WTC11 (cell line): Measurements from ENCODE around the gene TSEN54. TPM values are rescaled to one million over a fixed set of nuclear protein-coding genes. Genes with fewer than 3 reads are reported as not detected.

Experiments used
- ATAC-seq: fragments of 200-7000 bp; cut with Tn5 transposase; 2 replicates; pipeline ENCODE4 v1.10.0; 2021; ENCODE audit warnings: mild to moderate bottlenecking, moderate library complexity
- CTCF ChIA-PET: fragments of 300-600 bp; sonication (Branson Sonifier 250); formaldehyde crosslinking; loops from one replicate; lab custom pipeline; 2021; ENCODE audit warnings: antibody characterized with exemption; lab: Charles Lee
- POLR2A ChIA-PET: fragments of 350-600 bp; sonication (Branson Sonifier 250); formaldehyde crosslinking; loops from one replicate; lab custom pipeline; 2021; ENCODE audit warnings: antibody characterized with exemption; lab: Charles Lee
- DNase-seq: peaks from one replicate; pipeline ENCODE4 v3.0.0; 2021; ENCODE audit warnings: low spot score
- H3K27ac Mint-ChIP-seq: 2 replicates; pipeline ENCODE4 v1.8.0; 2021; ENCODE audit warnings: mixed read lengths
- H3K27me3 Mint-ChIP-seq: 2 replicates; pipeline ENCODE4 v1.8.0; 2021; ENCODE audit warnings: low read depth, mild to moderate bottlenecking, moderate library complexity, mixed read lengths
- H3K36me3 Mint-ChIP-seq: 2 replicates; pipeline ENCODE4 v1.8.0; 2021; ENCODE audit warnings: mixed read lengths
- H3K4me1 Mint-ChIP-seq: 2 replicates; pipeline ENCODE4 v1.8.0; 2022; ENCODE audit warnings: mixed read lengths
- H3K4me3 Mint-ChIP-seq: 2 replicates; pipeline ENCODE4 v1.8.0; 2021; ENCODE audit warnings: mild to moderate bottlenecking, moderate library complexity, mixed read lengths
- H3K9me3 Mint-ChIP-seq: 2 replicates; pipeline ENCODE4 v1.8.0; 2021; ENCODE audit warnings: mixed read lengths
- ARID4B ChIP-seq: sonication (generic); formaldehyde crosslinking; IDR thresholded peaks from 2 replicates; pipeline ENCODE4 v1.8.0; 2023; ENCODE audit warnings: missing genetic modification reagents, mild to moderate bottlenecking, borderline replicate concordance
- ATF1 ChIP-seq: sonication (generic); formaldehyde crosslinking; IDR thresholded peaks from 2 replicates; pipeline ENCODE4 v1.8.1; 2023; ENCODE audit warnings: mild to moderate bottlenecking, moderate library complexity, missing genetic modification reagents
- CBFB ChIP-seq: sonication (generic); formaldehyde crosslinking; IDR thresholded peaks from 2 replicates; pipeline ENCODE4 v1.8.1; 2022; ENCODE audit warnings: mild to moderate bottlenecking, low read depth, missing genetic modification reagents
- E2F5 ChIP-seq: sonication (generic); formaldehyde crosslinking; IDR thresholded peaks from 2 replicates; pipeline ENCODE4 v1.8.1; 2022; ENCODE audit warnings: mild to moderate bottlenecking, moderate library complexity, missing genetic modification reagents
- FOXK1 ChIP-seq: sonication (generic); formaldehyde crosslinking; IDR thresholded peaks from 2 replicates; pipeline ENCODE4 v1.8.0; 2022; ENCODE audit warnings: mild to moderate bottlenecking, moderate library complexity, missing genetic modification reagents
- FOXP1 ChIP-seq: sonication (generic); formaldehyde crosslinking; IDR thresholded peaks from 2 replicates; pipeline ENCODE4 v1.8.0; 2022; ENCODE audit warnings: missing genetic modification reagents, mild to moderate bottlenecking, moderate library complexity, borderline replicate concordance
- GABPB1 ChIP-seq: sonication (generic); formaldehyde crosslinking; IDR thresholded peaks from 2 replicates; pipeline ENCODE4 v1.8.1; 2023; ENCODE audit warnings: mild to moderate bottlenecking, missing genetic modification reagents
- GTF2I ChIP-seq: fragments of 250-450 bp; sonication (Bioruptor Pico); conservative IDR thresholded peaks from 2 replicates; pipeline ENCODE4 v1.4.0; 2021; ENCODE audit warnings: mild to moderate bottlenecking
- MLX ChIP-seq: sonication (generic); formaldehyde crosslinking; IDR thresholded peaks from 2 replicates; pipeline ENCODE4 v1.8.1; 2023; ENCODE audit warnings: mild to moderate bottlenecking, missing genetic modification reagents, moderate library complexity
- NFYB ChIP-seq: sonication (generic); formaldehyde crosslinking; conservative IDR thresholded peaks from 2 replicates; pipeline ENCODE4 v1.8.0; 2022; ENCODE audit warnings: low read depth, missing genetic modification reagents
- OVOL2 ChIP-seq: fragments of 250-450 bp; sonication (Bioruptor Pico); IDR thresholded peaks from 2 replicates; pipeline ENCODE4 v1.9.0; 2021; ENCODE audit warnings: mild to moderate bottlenecking, borderline replicate concordance
- RELA ChIP-seq: sonication (generic); formaldehyde crosslinking; IDR thresholded peaks from 2 replicates; pipeline ENCODE4 v1.8.1; 2022; ENCODE audit warnings: missing genetic modification reagents, mild to moderate bottlenecking, borderline replicate concordance
- SOX15 ChIP-seq: fragments of 250-450 bp; sonication (Bioruptor Pico); IDR thresholded peaks from 2 replicates; pipeline ENCODE4 v1.9.0; 2021; ENCODE audit warnings: mild to moderate bottlenecking
- STAT6 ChIP-seq: sonication (generic); formaldehyde crosslinking; conservative IDR thresholded peaks from 2 replicates; pipeline ENCODE4 v1.8.1; 2023; ENCODE audit warnings: mild to moderate bottlenecking, low read depth, missing genetic modification reagents, moderate library complexity
- TCF7 ChIP-seq: sonication (generic); formaldehyde crosslinking; IDR thresholded peaks from 2 replicates; pipeline ENCODE4 v1.8.0; 2022; ENCODE audit warnings: mild to moderate bottlenecking, low read depth, missing genetic modification reagents, moderate library complexity
- TEAD1 ChIP-seq: sonication (generic); formaldehyde crosslinking; IDR thresholded peaks from 2 replicates; pipeline ENCODE4 v1.8.0; 2022; ENCODE audit warnings: mild to moderate bottlenecking, missing genetic modification reagents
- ZNF121 ChIP-seq: sonication (generic); formaldehyde crosslinking; IDR thresholded peaks from 2 replicates; pipeline ENCODE4 v1.8.0; 2023; ENCODE audit warnings: missing genetic modification reagents
- ZNF232 ChIP-seq: sonication (generic); formaldehyde crosslinking; IDR thresholded peaks from 2 replicates; pipeline ENCODE4 v1.8.0; 2022; ENCODE audit warnings: mild to moderate bottlenecking, missing genetic modification reagents
- ZNF263 ChIP-seq: sonication (generic); formaldehyde crosslinking; IDR thresholded peaks from 2 replicates; pipeline ENCODE4 v1.8.1; 2022; ENCODE audit warnings: low read depth, mild to moderate bottlenecking, moderate library complexity, missing genetic modification reagents
- ZNF416 ChIP-seq: fragments of 250-450 bp; sonication (Bioruptor Pico); IDR thresholded peaks from 2 replicates; pipeline ENCODE4 v1.9.0; 2021; ENCODE audit warnings: mild to moderate bottlenecking, inconsistent platforms
- total RNA-seq: library from RNA; stranded (reverse); gene quantifications from 3 replicates; pipeline ENCODE4 v1.2.3, GENCODE V29; 2021
- TF ChIP-seq, protein P1 (sequence below): sonication (generic); formaldehyde crosslinking; IDR thresholded peaks from 2 replicates; pipeline ENCODE4 v1.8.0; 2022; ENCODE audit warnings: mild to moderate bottlenecking, missing genetic modification reagents
- TF ChIP-seq, protein P2 (sequence below): sonication (generic); formaldehyde crosslinking; IDR thresholded peaks from 2 replicates; pipeline ENCODE4 v1.8.1; 2022; ENCODE audit warnings: mild to moderate bottlenecking, missing genetic modification reagents, moderate library complexity, borderline replicate concordance
- TF ChIP-seq, protein P3 (sequence below): sonication (generic); formaldehyde crosslinking; IDR thresholded peaks from 2 replicates; pipeline ENCODE4 v1.8.1; 2023; ENCODE audit warnings: mild to moderate bottlenecking, missing genetic modification reagents, moderate library complexity

The TSEN54 gene
- total RNA-seq, 1 experiment from 2014 or later, result 53.4 TPM

DNA sequence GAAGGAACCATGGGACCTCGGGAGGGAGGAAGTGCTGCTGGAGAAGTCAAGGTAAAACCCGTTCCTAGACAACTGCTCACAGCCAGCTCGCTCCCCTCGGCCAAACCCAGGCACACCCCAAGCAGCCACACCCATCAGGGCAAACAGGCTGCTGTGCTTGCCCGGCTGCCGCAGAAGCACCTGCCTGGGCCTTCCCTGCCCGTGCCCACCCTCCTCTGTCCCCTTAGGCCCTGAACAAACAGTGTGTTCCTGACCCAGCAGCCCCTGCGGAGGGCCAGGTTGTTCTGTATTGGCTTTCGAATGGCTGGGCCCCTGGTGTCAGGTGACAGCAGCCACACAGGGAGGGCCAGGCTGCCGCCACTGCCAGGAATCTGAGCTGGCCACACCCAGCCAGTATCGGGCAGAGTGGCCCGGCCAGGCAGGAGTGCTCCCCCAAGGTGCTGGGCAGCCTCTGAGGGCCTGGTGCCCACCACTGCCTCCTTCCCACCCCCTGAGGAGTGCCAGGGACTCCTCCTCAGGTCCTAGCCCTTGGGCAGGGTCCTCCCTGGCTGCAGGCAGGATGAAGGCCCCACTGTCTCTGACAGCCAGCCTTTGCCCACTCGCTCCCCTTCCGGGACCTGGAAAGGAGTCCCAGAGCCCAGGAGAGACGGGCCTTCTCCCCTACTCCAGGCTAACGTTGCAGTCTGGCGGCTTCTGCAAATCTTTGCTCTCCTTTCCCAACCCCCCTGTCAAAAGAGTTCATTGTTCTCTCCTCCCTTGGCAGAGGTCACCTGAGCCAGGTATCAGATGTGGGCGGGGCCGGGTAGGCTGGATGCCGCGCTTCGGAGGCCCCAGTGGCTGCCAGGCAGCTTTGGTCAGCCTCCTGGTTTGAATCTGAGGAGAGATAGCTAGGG lies 33.2 kb downstream of the TSEN54 start:
- DNase-seq (peak; percentile 76), ATAC-seq (peak; percentile 83)
- peak overlapping the region; percentile 62 for H3K4me3 Mint-ChIP-seq
- ChIA-PET CTCF (interaction anchor here (0.6 to 3.5 kb wide), 15 partner anchors 15 to 309 kb away, joined by 3 to 19 read pairs (median 5); partner anchors contain the start of genes GGA3, LLGL2, MIF4GD and MRPS7), POLR2A (interaction anchor here (0.5 to 1.8 kb wide), 3 partner anchors 24 to 33 kb away, joined by 3 to 9 read pairs (median 4); partner anchors contain the start of genes LLGL2 and TSEN54)
- no peaks in the 10 kb centered on the region for H3K27me3 Mint-ChIP-seq
- H3K9me3 Mint-ChIP-seq, result no peaks in the 10 kb centered on the region
- H3K36me3 Mint-ChIP-seq, result peaks cover 7% of the 10 kb centered on the region; the same call in 1 of the 2 replicates
- peak overlapping the region; percentile 95 for H3K27ac Mint-ChIP-seq
- H3K4me1 Mint-ChIP-seq, result peaks cover 36% of the 10 kb centered on the region
- TF ChIP-seq FOXP1 (CRISPR knock-in tag), result peak; percentile 27; the same call in 1 of the 2 replicates
- peak; percentile 79; the same call in 1 of the 2 replicates for TF ChIP-seq ZNF263 (CRISPR knock-in tag)
- TF ChIP-seq TCF7 (CRISPR knock-in tag), result 0 out of 2 replicates have a peak, but pooled peaks have one; percentile 29
- TF ChIP-seq FOXK1 (CRISPR knock-in tag), result peak; percentile 50; the same call in 1 of the 2 replicates
- TF ChIP-seq NFYB (CRISPR knock-in tag), result no peak
- no peak for TF ChIP-seq ZNF121 (CRISPR knock-in tag)
- TF ChIP-seq, protein P1, sequence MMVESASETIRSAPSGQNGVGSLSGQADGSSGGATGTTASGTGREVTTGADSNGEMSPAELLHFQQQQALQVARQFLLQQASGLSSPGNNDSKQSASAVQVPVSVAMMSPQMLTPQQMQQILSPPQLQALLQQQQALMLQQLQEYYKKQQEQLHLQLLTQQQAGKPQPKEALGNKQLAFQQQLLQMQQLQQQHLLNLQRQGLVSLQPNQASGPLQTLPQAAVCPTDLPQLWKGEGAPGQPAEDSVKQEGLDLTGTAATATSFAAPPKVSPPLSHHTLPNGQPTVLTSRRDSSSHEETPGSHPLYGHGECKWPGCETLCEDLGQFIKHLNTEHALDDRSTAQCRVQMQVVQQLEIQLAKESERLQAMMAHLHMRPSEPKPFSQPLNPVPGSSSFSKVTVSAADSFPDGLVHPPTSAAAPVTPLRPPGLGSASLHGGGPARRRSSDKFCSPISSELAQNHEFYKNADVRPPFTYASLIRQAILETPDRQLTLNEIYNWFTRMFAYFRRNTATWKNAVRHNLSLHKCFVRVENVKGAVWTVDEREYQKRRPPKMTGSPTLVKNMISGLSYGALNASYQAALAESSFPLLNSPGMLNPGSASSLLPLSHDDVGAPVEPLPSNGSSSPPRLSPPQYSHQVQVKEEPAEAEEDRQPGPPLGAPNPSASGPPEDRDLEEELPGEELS, result no peak
- TF ChIP-seq STAT6 (CRISPR knock-in tag), result 0 out of 2 replicates have a peak, but pooled peaks have one; percentile 28
- no peak for TF ChIP-seq OVOL2
- TF ChIP-seq MLX (CRISPR knock-in tag), result no peak
- TF ChIP-seq, protein P2, sequence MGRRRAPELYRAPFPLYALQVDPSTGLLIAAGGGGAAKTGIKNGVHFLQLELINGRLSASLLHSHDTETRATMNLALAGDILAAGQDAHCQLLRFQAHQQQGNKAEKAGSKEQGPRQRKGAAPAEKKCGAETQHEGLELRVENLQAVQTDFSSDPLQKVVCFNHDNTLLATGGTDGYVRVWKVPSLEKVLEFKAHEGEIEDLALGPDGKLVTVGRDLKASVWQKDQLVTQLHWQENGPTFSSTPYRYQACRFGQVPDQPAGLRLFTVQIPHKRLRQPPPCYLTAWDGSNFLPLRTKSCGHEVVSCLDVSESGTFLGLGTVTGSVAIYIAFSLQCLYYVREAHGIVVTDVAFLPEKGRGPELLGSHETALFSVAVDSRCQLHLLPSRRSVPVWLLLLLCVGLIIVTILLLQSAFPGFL (CRISPR knock-in tag), result no peak
- no peak for TF ChIP-seq SOX15 (CRISPR knock-in tag)
- 0 out of 2 replicates have a peak, but pooled peaks have one; percentile 24 for TF ChIP-seq ZNF232
- no peak for TF ChIP-seq TEAD1 (CRISPR knock-in tag)
- TF ChIP-seq E2F5 (CRISPR knock-in tag), result no peak
- TF ChIP-seq, protein P3, sequence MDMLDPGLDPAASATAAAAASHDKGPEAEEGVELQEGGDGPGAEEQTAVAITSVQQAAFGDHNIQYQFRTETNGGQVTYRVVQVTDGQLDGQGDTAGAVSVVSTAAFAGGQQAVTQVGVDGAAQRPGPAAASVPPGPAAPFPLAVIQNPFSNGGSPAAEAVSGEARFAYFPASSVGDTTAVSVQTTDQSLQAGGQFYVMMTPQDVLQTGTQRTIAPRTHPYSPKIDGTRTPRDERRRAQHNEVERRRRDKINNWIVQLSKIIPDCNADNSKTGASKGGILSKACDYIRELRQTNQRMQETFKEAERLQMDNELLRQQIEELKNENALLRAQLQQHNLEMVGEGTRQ (CRISPR knock-in tag), result peak; percentile 82
- 0 out of 2 replicates have a peak, but pooled peaks have one; percentile 36 for TF ChIP-seq ARID4B (CRISPR knock-in tag)
- TF ChIP-seq GTF2I, result no peak
- no peak for TF ChIP-seq ATF1 (CRISPR knock-in tag)
- no peak for TF ChIP-seq ZNF416 (CRISPR knock-in tag)
- TF ChIP-seq GABPB1, result peak; percentile 13; the same call in 1 of the 2 replicates
- no peak for TF ChIP-seq RELA (CRISPR knock-in tag)
- no peak for TF ChIP-seq CBFB
